Activated CD4-positive, alpha-beta T cell treated with anti-CD3 and anti-CD28 coated beads for 36 hours (primary cell): ENCODE data around the gene DYNLT4. TPM values are rescaled to one million over a fixed set of nuclear protein-coding genes. Genes with fewer than 3 reads are reported as not detected.

Experiments used
- ATAC-seq: fragments of 200-7000 bp; cut with Tn5 transposase; one replicate; pipeline ENCODE4 v1.10.0; 2021; ENCODE audit warnings: mild to moderate bottlenecking, moderate library complexity
- CTCF ChIA-PET: fragments of 350-600 bp; sonication (Branson Sonifier 250); formaldehyde crosslinking; loops from one replicate; lab custom pipeline; 2021; ENCODE audit warnings: antibody characterized with exemption; lab: Charles Lee
- POLR2A ChIA-PET: fragments of 350-600 bp; sonication (Branson Sonifier 250); formaldehyde crosslinking; loops from one replicate; lab custom pipeline; 2021; ENCODE audit warnings: antibody characterized with exemption, inconsistent platforms; lab: Charles Lee
- DNase-seq: peaks from one replicate; pipeline ENCODE4 v3.0.0-alpha.2; 2020
- H3K27ac Mint-ChIP-seq: one replicate; pipeline ENCODE4 v1.8.0; 2021; ENCODE audit warnings: mixed read lengths
- H3K27me3 Mint-ChIP-seq: one replicate; pipeline ENCODE4 v1.8.0; 2021; ENCODE audit warnings: mixed read lengths
- H3K36me3 Mint-ChIP-seq: one replicate; pipeline ENCODE4 v1.8.0; 2021; ENCODE audit warnings: low read depth, mixed read lengths
- H3K4me1 Mint-ChIP-seq: one replicate; pipeline ENCODE4 v1.8.0; 2021; ENCODE audit warnings: mixed read lengths
- H3K4me3 Mint-ChIP-seq: one replicate; pipeline ENCODE4 v1.8.0; 2021; ENCODE audit warnings: mild to moderate bottlenecking, moderate library complexity, mixed read lengths
- H3K9me3 Mint-ChIP-seq: one replicate; pipeline ENCODE4 v1.8.0; 2021; ENCODE audit warnings: low read depth, mixed read lengths
- intact Hi-C, 2 experiments: fragments of 100-400 bp; cut with DNase I in 1 of 2; cut with micrococcal nuclease in 1 of 2; formaldehyde crosslinking; loops; one replicate each; pipeline versions ENCODE4 v1.14.2 to v1.15.1; 2022 to 2024; cut with DNase I, micrococcal nuclease
- total RNA-seq, 2 experiments: library from RNA; stranded (reverse); gene quantifications; one replicate each; pipeline ENCODE4 v1.2.3, GENCODE V29; 2021

DYNLT4 gene
- total RNA-seq, 2 experiments from 2014 or later: 0.32 TPM; not detected in 1

GRCh38 chr1:44788120-44788860 lies 18.9 kb downstream of the DYNLT4 start, which contains the start of gene BEST4:
Gene BEST4 (minus strand): TSS chr1:44788170. CDS start chr1:44787705, 465 bp downstream.
- H3K27ac Mint-ChIP-seq: no peak within 1 kb of the TSS
- POLR2A ChIA-PET: interaction anchor here (0.6 to 3.2 kb wide), 7 partner anchors 12 to 760 kb away, joined by 3 to 29 read pairs (median 5); partner anchors contain the start of genes DYNLT4, PLK3 and RNU5D-1
- ATAC-seq: no peak

DNA sequence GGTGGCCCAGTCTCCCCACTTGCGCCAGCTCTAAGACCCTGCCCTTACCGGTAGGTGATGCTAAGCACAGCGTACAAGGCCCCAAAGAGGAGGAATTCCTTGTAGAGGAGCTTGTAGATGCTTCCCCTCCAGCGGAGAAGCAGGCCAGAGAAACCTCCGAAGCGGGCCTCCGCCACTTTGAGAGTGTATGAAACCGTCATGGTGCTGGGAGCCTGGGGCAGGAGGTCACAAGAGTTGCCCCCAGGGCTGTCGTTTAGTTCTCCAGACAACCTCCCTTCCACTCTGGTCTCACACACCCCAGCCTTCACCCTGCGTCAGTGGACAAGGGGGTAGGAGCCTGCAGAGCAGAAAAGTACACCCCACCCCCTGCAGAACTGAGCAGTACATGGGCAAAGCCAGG lies 19.6 kb downstream of the DYNLT4 start:
- Mint-ChIP-seq H3K9me3 (no peaks in the 10 kb centered on the region), H3K36me3 (peaks cover 6% of the 10 kb centered on the region), H3K4me1 (peaks cover 29% of the 10 kb centered on the region), H3K4me3 (no peak overlapping the region), H3K27me3 (no peaks in the 10 kb centered on the region), H3K27ac (no peak overlapping the region)
- CTCF ChIA-PET: interaction anchor here (0.6 to 2.3 kb wide), 8 partner anchors 9 to 552 kb away, joined by 3 to 13 read pairs (median 4); partner anchors contain the start of gene RPS8
- DNase-seq (no peak), ATAC-seq (no peak)
- POLR2A ChIA-PET: interaction anchor here (0.6 to 3.2 kb wide), 6 partner anchors 12 to 760 kb away, joined by 3 to 29 read pairs (median 8); partner anchors contain the start of genes PLK3 and RPS8
- intact Hi-C loops: loop anchor here in 1 of 2 experiments (5.0 kb wide), 1 partner anchor 225 kb away; the partner anchor contains the start of genes HECTD3 and UROD

More at GRCh38 chr1:44788120-44788860, 18.9 kb downstream of the DYNLT4 start, which contains the start of gene BEST4:
- Mint-ChIP-seq H3K36me3 (peaks cover 1% of the 10 kb centered on the region), H3K27me3 (no peaks in the 10 kb centered on the region), H3K4me3 (no peak within 1 kb of the TSS), H3K9me3 (no peaks in the 10 kb centered on the region), H3K4me1 (peaks cover 27% of the 10 kb centered on the region)
- CTCF ChIA-PET: interaction anchor here (0.6 to 1.3 kb wide), 6 partner anchors 8 to 705 kb away, joined by 3 to 4 read pairs (median 3); partner anchors contain the start of gene PLK3
- no peak for DNase-seq
- intact Hi-C loops: loop anchor here in 1 of 2 experiments (5.0 kb wide), 1 partner anchor 224 kb away; the partner anchor contains the start of genes HECTD3 and UROD

DNA sequence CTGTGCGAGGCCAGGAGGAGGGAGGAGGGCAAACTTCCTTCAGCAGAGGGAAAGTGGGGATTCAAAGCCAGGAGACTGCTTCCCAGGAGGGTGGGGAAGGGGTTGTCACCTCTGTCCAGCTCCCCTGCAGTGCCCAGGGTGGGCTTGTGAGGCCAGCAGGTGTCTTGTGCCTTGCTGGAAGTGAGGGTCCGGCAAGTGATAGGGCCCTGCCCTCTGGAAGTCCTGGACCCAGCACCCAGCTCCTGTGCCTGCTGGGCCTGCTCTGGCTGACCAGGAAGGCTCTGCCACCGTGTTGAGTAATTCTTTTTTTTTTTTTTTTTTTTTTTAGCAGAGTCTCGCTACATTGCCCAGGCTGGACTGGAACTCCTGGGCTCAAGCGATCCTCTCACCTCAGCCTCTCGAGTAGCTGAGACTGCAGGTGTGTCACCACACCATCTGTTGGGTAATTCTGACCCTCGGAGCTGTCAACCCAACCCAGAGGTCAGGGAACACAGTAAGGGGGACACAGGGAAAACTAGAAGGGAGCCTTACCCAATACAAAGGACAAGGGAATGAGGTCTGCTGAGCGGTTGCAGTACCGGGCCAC lies 20.2 kb downstream of the DYNLT4 start:
- ATAC-seq (no peak), DNase-seq (no peak)
- Mint-ChIP-seq H3K36me3 (peaks cover 9% of the 10 kb centered on the region), H3K4me1 (peaks cover 29% of the 10 kb centered on the region), H3K4me3 (peak overlapping the region; percentile 66), H3K27me3 (no peaks in the 10 kb centered on the region), H3K9me3 (no peaks in the 10 kb centered on the region), H3K27ac (peak overlapping the region; percentile 69)
- POLR2A ChIA-PET: interaction anchor here (0.6 to 3.2 kb wide), 7 partner anchors 10 to 65 kb away, joined by 3 to 29 read pairs (median 5); partner anchors contain the start of genes PLK3 and RPS8
- CTCF ChIA-PET: interaction anchor here (0.5 to 2.3 kb wide), 5 partner anchors 11 to 56 kb away, joined by 3 to 13 read pairs (median 4); partner anchors contain the start of genes RNU5D-1 and RPS8
- intact Hi-C loops: loop anchor here (1.0 to 5.0 kb wide), 4 partner anchors 32 to 225 kb away; partner anchors contain the start of genes HECTD3 (in 1 of the 2) and UROD (in 1 of the 2)

DNA sequence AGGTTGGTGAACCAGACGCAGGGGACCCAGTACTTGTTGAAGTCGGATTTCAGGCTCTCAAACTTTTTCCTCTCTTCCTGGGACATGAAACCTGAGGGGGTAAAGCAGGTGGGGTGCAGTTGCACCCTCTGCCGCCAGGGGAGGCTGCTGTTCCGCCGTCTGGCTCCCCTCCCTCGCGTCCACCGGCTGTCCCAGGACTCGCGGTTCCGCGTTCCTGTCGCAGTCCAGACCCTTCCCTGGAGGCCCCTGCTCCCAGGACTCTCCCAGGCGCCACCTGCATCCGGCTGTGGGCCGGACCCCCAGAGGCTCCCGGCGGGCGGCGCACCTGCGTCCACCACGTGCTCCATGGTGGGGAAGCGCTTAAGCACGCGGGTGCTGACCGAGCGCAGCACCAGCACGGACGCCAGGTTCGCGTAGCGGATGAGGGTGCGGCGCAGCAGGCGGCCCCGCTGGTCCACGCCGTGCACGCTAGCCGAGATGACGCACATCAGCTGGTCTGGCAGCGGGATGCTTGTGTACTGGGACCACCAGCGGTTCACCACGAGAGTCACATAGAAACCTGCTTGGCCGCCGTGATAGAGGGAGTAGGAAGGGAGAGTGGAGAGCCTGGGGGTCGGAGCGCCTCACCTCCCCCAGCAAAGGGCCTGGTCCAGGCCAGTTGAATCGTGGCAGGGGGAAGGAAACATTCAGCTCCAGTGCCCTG lies 20.9 kb downstream of the DYNLT4 start:
- peaks cover 31% of the 10 kb centered on the region for H3K4me1 Mint-ChIP-seq
- no peaks in the 10 kb centered on the region for H3K27me3 Mint-ChIP-seq
- no peaks in the 10 kb centered on the region for H3K9me3 Mint-ChIP-seq
- peak overlapping the region; percentile 69 for H3K27ac Mint-ChIP-seq
- ChIA-PET POLR2A (interaction anchor here (0.6 to 3.2 kb wide), 7 partner anchors 10 to 64 kb away, joined by 3 to 29 read pairs (median 5); partner anchors contain the start of genes PLK3, RNU5D-1 and RPS8), CTCF (interaction anchor here (0.5 to 3.3 kb wide), 14 partner anchors 11 to 703 kb away, joined by 3 to 13 read pairs (median 4); partner anchors contain the start of genes BTBD19, RNU5D-1 and RPS8)
- peak; percentile 85 for DNase-seq
- ATAC-seq: peak; percentile 73
- intact Hi-C loops: loop anchor here (1.0 to 5.0 kb wide), 4 partner anchors 33 to 226 kb away; partner anchors contain the start of genes HECTD3 (in 1 of the 2) and UROD (in 1 of the 2)
- H3K4me3 Mint-ChIP-seq: peak overlapping the region; percentile 66
- peaks cover 16% of the 10 kb centered on the region for H3K36me3 Mint-ChIP-seq

GRCh38 chr1:44785501-44786137 lies 21.5 kb downstream of the DYNLT4 start:
- POLR2A ChIA-PET: interaction anchor here (1.3 to 3.2 kb wide), 5 partner anchors 10 to 64 kb away, joined by 13 to 29 read pairs (median 16); partner anchors contain the start of genes RNU5D-1 and RPS8
- no peaks in the 10 kb centered on the region for H3K9me3 Mint-ChIP-seq
- CTCF ChIA-PET: interaction anchor here (0.7 to 3.3 kb wide), 17 partner anchors 10 to 703 kb away, joined by 3 to 13 read pairs (median 4); partner anchors contain the start of genes BTBD19, RNU5D-1 and RPS8
- peaks cover 22% of the 10 kb centered on the region for H3K36me3 Mint-ChIP-seq
- peak overlapping the region; percentile 66 for H3K4me3 Mint-ChIP-seq
- intact Hi-C loops: loop anchor here (1.0 to 5.0 kb wide), 4 partner anchors 34 to 227 kb away; partner anchors contain the start of genes HECTD3 (in 1 of the 2) and UROD (in 1 of the 2)
- no peak for DNase-seq
- no peaks in the 10 kb centered on the region for H3K27me3 Mint-ChIP-seq
- ATAC-seq: no peak
- H3K4me1 Mint-ChIP-seq: peaks cover 34% of the 10 kb centered on the region
- peak overlapping the region; percentile 69 for H3K27ac Mint-ChIP-seq

DNA sequence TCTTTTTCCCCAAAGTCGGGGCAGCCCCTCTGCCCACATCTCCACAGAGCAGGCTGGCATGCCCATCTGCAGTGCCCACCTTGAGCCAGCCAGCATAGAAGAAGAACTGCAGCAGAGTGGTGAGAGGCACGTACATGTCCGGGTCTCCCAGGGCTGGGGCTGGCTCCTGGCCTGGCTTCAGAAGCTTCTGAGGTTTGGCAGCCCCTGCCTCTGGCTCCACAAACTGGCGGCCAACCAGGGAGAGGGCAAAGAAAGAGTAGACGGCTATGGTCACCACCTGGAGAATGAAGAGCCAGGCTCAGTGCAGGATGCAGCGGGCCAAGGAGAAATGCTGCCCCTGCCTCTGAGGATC lies 22.1 kb downstream of the DYNLT4 start:
- intact Hi-C loops: loop anchor here in 1 of 2 experiments (5.0 kb wide), 1 partner anchor 227 kb away; the partner anchor contains the start of genes HECTD3 and UROD
- CTCF ChIA-PET: interaction anchor here (0.7 to 3.3 kb wide), 23 partner anchors 9 to 706 kb away, joined by 3 to 13 read pairs (median 4); partner anchors contain the start of genes BTBD19, HECTD3, RNU5D-1 and RPS8
- ATAC-seq: no peak

GRCh38 chr1:44784094-44785028 lies 22.8 kb downstream of the DYNLT4 start:
- Mint-ChIP-seq H3K27me3 (no peaks in the 10 kb centered on the region), H3K27ac (peak overlapping the region; percentile 60), H3K36me3 (peaks cover 34% of the 10 kb centered on the region), H3K4me1 (peaks cover 37% of the 10 kb centered on the region), H3K9me3 (no peaks in the 10 kb centered on the region), H3K4me3 (peak overlapping the region; percentile 56)
- DNase-seq (peak; percentile 50), ATAC-seq (peak; percentile 46)
- CTCF ChIA-PET: interaction anchor here (0.7 to 3.3 kb wide), 21 partner anchors 9 to 707 kb away, joined by 3 to 13 read pairs (median 4); partner anchors contain the start of genes BTBD19, HECTD3, RNU5D-1 and RPS8
- POLR2A ChIA-PET: interaction anchor here (0.5 to 2.9 kb wide), 10 partner anchors 9 to 246 kb away, joined by 3 to 18 read pairs (median 5); partner anchors contain the start of genes HECTD3, PLK3, RNU5D-1 and RPS8
- intact Hi-C loops: loop anchor here (1.0 to 5.0 kb wide), 2 partner anchors 9 to 228 kb away; partner anchors contain the start of genes HECTD3 (in 1 of the 2), RPS8 (in 1 of the 2) and UROD (in 1 of the 2)

More for the DNA sequence above, 22.1 kb downstream of the DYNLT4 start:
- POLR2A ChIA-PET: interaction anchor here (1.0 to 2.9 kb wide), 8 partner anchors 10 to 226 kb away, joined by 3 to 18 read pairs (median 10); partner anchors contain the start of genes HECTD3, PLK3, RNU5D-1 and RPS8
- peak overlapping the region; percentile 54 for H3K4me3 Mint-ChIP-seq
- H3K36me3 Mint-ChIP-seq: peaks cover 28% of the 10 kb centered on the region
- no peak for DNase-seq
- peaks cover 37% of the 10 kb centered on the region for H3K4me1 Mint-ChIP-seq
- no peaks in the 10 kb centered on the region for H3K27me3 Mint-ChIP-seq
- peak overlapping the region; percentile 60 for H3K27ac Mint-ChIP-seq
- H3K9me3 Mint-ChIP-seq: no peaks in the 10 kb centered on the region

DNA sequence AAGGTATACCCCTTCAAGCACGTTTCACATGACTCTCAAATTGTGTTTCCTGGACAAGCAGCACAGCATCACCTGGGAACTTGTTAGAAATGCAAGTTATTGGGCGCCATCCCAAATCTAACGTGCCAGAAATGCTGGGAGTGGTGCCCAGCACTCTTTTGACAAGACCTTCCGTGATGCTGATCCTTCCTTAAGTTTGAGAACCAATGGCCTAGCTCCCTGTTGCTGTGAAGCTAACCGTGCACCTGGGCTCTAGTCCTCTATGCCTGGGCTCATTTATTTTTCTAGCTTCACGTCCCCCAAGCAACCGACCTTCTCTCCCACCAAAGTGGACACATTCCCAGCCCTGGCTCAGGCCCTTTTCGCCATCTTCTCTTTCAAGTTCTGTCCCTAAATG lies 23.5 kb downstream of the DYNLT4 start:
- Mint-ChIP-seq H3K9me3 (no peaks in the 10 kb centered on the region), H3K4me1 (peaks cover 43% of the 10 kb centered on the region), H3K27ac (peak overlapping the region; percentile 27), H3K27me3 (no peaks in the 10 kb centered on the region), H3K4me3 (peak overlapping the region; percentile 56), H3K36me3 (peaks cover 40% of the 10 kb centered on the region)
- CTCF ChIA-PET: interaction anchor here (0.9 to 3.3 kb wide), 10 partner anchors 9 to 227 kb away, joined by 3 to 13 read pairs (median 4); partner anchors contain the start of genes BTBD19, HECTD3 and RNU5D-1
- POLR2A ChIA-PET: interaction anchor here (1.0 to 2.9 kb wide), 6 partner anchors 9 to 227 kb away, joined by 3 to 18 read pairs (median 8); partner anchors contain the start of genes HECTD3 and RNU5D-1
- DNase-seq (no peak), ATAC-seq (no peak)
- intact Hi-C loops: loop anchor here in 1 of 2 experiments (1.0 kb wide), 1 partner anchor 8 kb away; the partner anchor contains the start of gene RPS8
